Liver (tissue), 3 donors: Measurements from ENCODE around the gene RNU7-1.

Experiments used
- CTCF ChIP-seq: fragments of 150-350 bp; IDR thresholded peaks from 2 replicates; pipeline ENCODE4 v1.5.1; 2017; ENCODE audit warnings: improper control_type of control experiment, low read depth, low read length; ENCODE audit not compliant: missing input control
- JUND ChIP-seq, 2 donors: IDR thresholded peaks; 2 replicates each; pipeline ENCODE4 v1.6.1; 2016; ENCODE audit warnings: antibody characterized with exemption in 2 of 2
- MAX ChIP-seq: IDR thresholded peaks from 2 replicates; pipeline ENCODE4 v1.6.1; 2016; ENCODE audit warnings: antibody characterized with exemption
- RAD21 ChIP-seq, 2 donors: IDR thresholded peaks; 2 replicates each; pipeline ENCODE4 v1.6.1; 2016; ENCODE audit warnings: antibody characterized with exemption in 2 of 2, mild to moderate bottlenecking in 2 of 2
- REST ChIP-seq: IDR thresholded peaks from 2 replicates; pipeline ENCODE4 v1.6.1; 2016; ENCODE audit warnings: antibody characterized with exemption, mild to moderate bottlenecking
- donor health status: healthy.
- donor health status: healthy.

- no peak for TF ChIP-seq CTCF
- TF ChIP-seq JUND (IDR thresholded peaks at IDR 0.05): no peak
- TF ChIP-seq REST: no peak
- TF ChIP-seq RAD21 (IDR thresholded peaks at IDR 0.05): no peak
- no peak for TF ChIP-seq MAX
Measured at GRCh38 chr12:6928703-6929407, 14.8 kb upstream of the RNU7-1 start.
